H9 (cell line): ENCODE measurements around the gene S1PR3. TPM values are rescaled to one million over a fixed set of nuclear protein-coding genes. Genes with fewer than 3 reads are reported as not detected.

Experiments used
- DNase-seq: peaks from one replicate; pipeline ENCODE4 v3.0.0-alpha.2; 2017
- H2AFZ ChIP-seq: one replicate; pipeline ENCODE4 v1.6.1; 2013; ENCODE audit warnings: mild to moderate bottlenecking, low read length, control low read depth, moderate library complexity
- H2AK5ac ChIP-seq: 2 replicates; pipeline ENCODE4 v1.6.1; 2013; ENCODE audit warnings: low read length, control low read depth, mixed read lengths; ENCODE audit not compliant: insufficient read length
- H2BK120ac ChIP-seq: one replicate; pipeline ENCODE4 v1.6.1; 2013; ENCODE audit warnings: low read depth, mild to moderate bottlenecking, low read length, control low read depth, inconsistent platforms; ENCODE audit not compliant: poor library complexity, severe bottlenecking
- H2BK12ac ChIP-seq: 2 replicates; pipeline ENCODE4 v1.6.1; 2013; ENCODE audit warnings: low read length, control low read depth, mixed read lengths, low read depth; ENCODE audit not compliant: insufficient read length
- H2BK15ac ChIP-seq: 2 replicates; pipeline ENCODE4 v1.6.1; 2013; ENCODE audit warnings: low read depth, low read length, control low read depth
- H2BK20ac ChIP-seq: one replicate; pipeline ENCODE4 v1.6.1; 2013; ENCODE audit warnings: low read depth, mild to moderate bottlenecking, low read length, control low read depth, inconsistent platforms; ENCODE audit not compliant: poor library complexity, severe bottlenecking
- H2BK5ac ChIP-seq: 2 replicates; pipeline ENCODE4 v1.6.1; 2013; ENCODE audit warnings: low read length, control low read depth, mixed read lengths; ENCODE audit not compliant: insufficient read length
- H3K14ac ChIP-seq: 2 replicates; pipeline ENCODE4 v1.6.1; 2013; ENCODE audit warnings: low read length, control low read depth; ENCODE audit not compliant: insufficient read depth
- H3K18ac ChIP-seq: 2 replicates; pipeline ENCODE4 v1.6.1; 2013; ENCODE audit warnings: low read depth, mild to moderate bottlenecking, mixed read lengths, low read length, control low read depth; ENCODE audit not compliant: insufficient read length
- H3K23ac ChIP-seq: 2 replicates; pipeline ENCODE4 v1.6.1; 2013; ENCODE audit warnings: low read length, control low read depth, mixed read lengths, low read depth; ENCODE audit not compliant: insufficient read length
- H3K23me2 ChIP-seq: 2 replicates; pipeline ENCODE4 v1.6.1; 2013; ENCODE audit warnings: low read depth, mild to moderate bottlenecking, mixed read lengths, low read length, control low read depth; ENCODE audit not compliant: insufficient read length, poor library complexity, severe bottlenecking
- H3K27ac ChIP-seq: 2 replicates; pipeline ENCODE4 v1.5.1; 2013; ENCODE audit warnings: low read length, control low read depth, mixed read lengths, low read depth; ENCODE audit not compliant: insufficient read length
- H3K27me3 ChIP-seq: 2 replicates; pipeline ENCODE4 v1.6.1; 2013; ENCODE audit warnings: low read length, control low read depth, inconsistent platforms; ENCODE audit not compliant: insufficient read depth
- H3K4ac ChIP-seq: 2 replicates; pipeline ENCODE4 v1.6.1; 2013; ENCODE audit warnings: low read depth, mild to moderate bottlenecking, control low read depth, inconsistent platforms, low read length, moderate library complexity
- H3K4me1 ChIP-seq: 2 replicates; pipeline ENCODE4 v1.6.1; 2013; ENCODE audit warnings: low read length, control low read depth, inconsistent platforms; ENCODE audit not compliant: insufficient read depth
- H3K4me2 ChIP-seq: 2 replicates; pipeline ENCODE4 v1.6.1; 2013; ENCODE audit warnings: low read length, control low read depth, mixed read lengths; ENCODE audit not compliant: insufficient read length, insufficient read depth
- H3K56ac ChIP-seq: 2 replicates; pipeline ENCODE4 v1.6.1; 2013; ENCODE audit warnings: low read depth, mild to moderate bottlenecking, mixed read lengths, low read length, control low read depth; ENCODE audit not compliant: insufficient read length
- H3K79me1 ChIP-seq: 2 replicates; pipeline ENCODE4 v1.6.1; 2013; ENCODE audit warnings: low read depth, mild to moderate bottlenecking, moderate library complexity, low read length, control low read depth, inconsistent platforms; ENCODE audit not compliant: insufficient read depth, poor library complexity, severe bottlenecking
- H3K79me2 ChIP-seq: 2 replicates; pipeline ENCODE4 v1.6.1; 2013; ENCODE audit warnings: low read length, control low read depth, inconsistent platforms; ENCODE audit not compliant: insufficient read depth
- H3K9ac ChIP-seq: 2 replicates; pipeline ENCODE4 v1.6.1; 2013; ENCODE audit warnings: low read length, control low read depth, mixed read lengths; ENCODE audit not compliant: insufficient read length; ENCODE audit errors: extremely low read depth
- H3K9me3 ChIP-seq: one replicate; pipeline ENCODE4 v1.6.1; 2013; ENCODE audit warnings: low read depth, low read length, inconsistent platforms; ENCODE audit not compliant: control insufficient read depth
- H3T11ph ChIP-seq: one replicate; pipeline ENCODE4 v1.6.1; 2013; ENCODE audit warnings: mild to moderate bottlenecking, low read length, control low read depth, inconsistent platforms
- H4K20me1 ChIP-seq: one replicate; pipeline ENCODE4 v1.6.1; 2013; ENCODE audit not compliant: control insufficient read depth, insufficient read length, insufficient read depth
- H4K5ac ChIP-seq: 2 replicates; pipeline ENCODE4 v1.6.1; 2013; ENCODE audit warnings: low read depth, mild to moderate bottlenecking, mixed read lengths, low read length, control low read depth; ENCODE audit not compliant: insufficient read length
- H4K8ac ChIP-seq: replicated peaks from 2 replicates; pipeline ENCODE4 v1.6.1; 2013; ENCODE audit warnings: low read length, control low read depth, mixed read lengths, low read depth; ENCODE audit not compliant: insufficient read length
- H4K91ac ChIP-seq: 2 replicates; pipeline ENCODE4 v1.6.1; 2013; ENCODE audit warnings: low read depth, mild to moderate bottlenecking, moderate library complexity, mixed read lengths, low read length, control low read depth; ENCODE audit not compliant: insufficient read length
- H3K27ac Mint-ChIP-seq, 3 experiments: 2 replicates in 2 of 3; 3 replicates in 1 of 3; pipeline ENCODE4 v1.8.0; 2020 to 2021; ENCODE audit warnings: mixed read lengths in 3 of 3, mild to moderate bottlenecking in 1 of 3, moderate library complexity in 1 of 3
- H3K27me3 Mint-ChIP-seq: 2 replicates; pipeline ENCODE4 v1.8.0; 2021; ENCODE audit warnings: low read depth, mild to moderate bottlenecking, moderate library complexity, mixed read lengths
- H3K36me3 Mint-ChIP-seq, 3 experiments: 2 replicates in 2 of 3; 3 replicates in 1 of 3; pipeline ENCODE4 v1.8.0; 2020 to 2021; ENCODE audit warnings: low read depth in 3 of 3, mixed read lengths in 3 of 3; ENCODE audit not compliant: insufficient read depth in 1 of 3
- H3K4me1 Mint-ChIP-seq, 2 experiments: 2 replicates each; pipeline ENCODE4 v1.8.0; 2020; ENCODE audit warnings: mixed read lengths in 2 of 2
- H3K4me3 Mint-ChIP-seq, 2 experiments: 2 replicates in 1 of 2; 3 replicates in 1 of 2; pipeline ENCODE4 v1.8.0; 2020 to 2021; ENCODE audit warnings: mild to moderate bottlenecking in 2 of 2, mixed read lengths in 2 of 2, moderate library complexity in 1 of 2
- H3K9me3 Mint-ChIP-seq, 2 experiments: 2 replicates in 1 of 2; 3 replicates in 1 of 2; pipeline ENCODE4 v1.8.0; 2020; ENCODE audit warnings: mild to moderate bottlenecking in 2 of 2, mixed read lengths in 2 of 2, moderate library complexity in 1 of 2
- WGBS: extraction: QIAGEN DNeasy Blood & Tissue Kit; methylation state at CpG from one replicate; pipeline ENCODE4 v1.1.7; 2013; ENCODE audit warnings: missing lambda C conversion rate, low lambda C conversion rate, mixed read lengths; ENCODE audit not compliant: insufficient read length; ENCODE audit errors: extremely low coverage; 5-methylcytosine and 5-hydroxymethylcytosine counted together
- total RNA-seq: library from RNA; stranded (reverse); gene quantifications from 2 replicates; pipeline ENCODE4 v1.2.1, GENCODE V29; 2021
- TF ChIP-seq, protein P1 (sequence below): fragments of 200-600 bp; sonication (generic); conservative IDR thresholded peaks from 3 replicates; pipeline ENCODE4 v1.8.0; 2021; ENCODE audit warnings: antibody characterized with exemption, mild to moderate bottlenecking

S1PR3 gene
- total RNA-seq, 1 experiment from 2014 or later, result 3.3 TPM

- no peak for DNase-seq
- Histone ChIP-seq H2AK5ac (no peak overlapping the region), H3K14ac (no peak overlapping the region), H2AFZ (no peak overlapping the region), H3K9me3 (no peaks in the 10 kb centered on the region), H4K20me1 (no peaks in the 10 kb centered on the region), H3K79me2 (no peaks in the 10 kb centered on the region), H3K4me1 (no peaks in the 10 kb centered on the region), H3K4me2 (no peak overlapping the region), H3T11ph (no peak overlapping the region), H2BK5ac (no peak overlapping the region), H3K23me2 (no peaks in the 10 kb centered on the region), H3K56ac (no peak overlapping the region), H3K4ac (no peak overlapping the region), H2BK20ac (no peak overlapping the region), H2BK12ac (no peak overlapping the region), H3K9ac (no peak overlapping the region), H3K79me1 (no peaks in the 10 kb centered on the region), H3K27ac (no peak overlapping the region), H4K5ac (no peak overlapping the region), H4K91ac (no peak overlapping the region), H3K27me3 (no peaks in the 10 kb centered on the region), H2BK15ac (no peak overlapping the region), H2BK120ac (no peak overlapping the region), H4K8ac (no peak overlapping the region), H3K18ac (no peak overlapping the region), H3K23ac (no peak overlapping the region)
- TF ChIP-seq, protein P1, sequence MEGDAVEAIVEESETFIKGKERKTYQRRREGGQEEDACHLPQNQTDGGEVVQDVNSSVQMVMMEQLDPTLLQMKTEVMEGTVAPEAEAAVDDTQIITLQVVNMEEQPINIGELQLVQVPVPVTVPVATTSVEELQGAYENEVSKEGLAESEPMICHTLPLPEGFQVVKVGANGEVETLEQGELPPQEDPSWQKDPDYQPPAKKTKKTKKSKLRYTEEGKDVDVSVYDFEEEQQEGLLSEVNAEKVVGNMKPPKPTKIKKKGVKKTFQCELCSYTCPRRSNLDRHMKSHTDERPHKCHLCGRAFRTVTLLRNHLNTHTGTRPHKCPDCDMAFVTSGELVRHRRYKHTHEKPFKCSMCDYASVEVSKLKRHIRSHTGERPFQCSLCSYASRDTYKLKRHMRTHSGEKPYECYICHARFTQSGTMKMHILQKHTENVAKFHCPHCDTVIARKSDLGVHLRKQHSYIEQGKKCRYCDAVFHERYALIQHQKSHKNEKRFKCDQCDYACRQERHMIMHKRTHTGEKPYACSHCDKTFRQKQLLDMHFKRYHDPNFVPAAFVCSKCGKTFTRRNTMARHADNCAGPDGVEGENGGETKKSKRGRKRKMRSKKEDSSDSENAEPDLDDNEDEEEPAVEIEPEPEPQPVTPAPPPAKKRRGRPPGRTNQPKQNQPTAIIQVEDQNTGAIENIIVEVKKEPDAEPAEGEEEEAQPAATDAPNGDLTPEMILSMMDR, result no peak
- Mint-ChIP-seq H3K9me3 (no peaks in the 10 kb centered on the region), H3K27me3 (no peaks in the 10 kb centered on the region; the same call in 1 of the 2 replicates), H3K4me1 (no peaks in the 10 kb centered on the region), H3K27ac (no peak overlapping the region), H3K36me3 (no peaks in the 10 kb centered on the region), H3K4me3 (no peak overlapping the region)
- WGBS, result no CpG with 5 or more reads among the region's 9 CpGs
Observed at GRCh38 chr9:89037891-89038290, 46.6 kb downstream of the S1PR3 start.
